Endothelial cell (in vitro differentiated cells): ENCODE data around the gene GRIK3. TPM values are rescaled to one million over a fixed set of nuclear protein-coding genes. Genes with fewer than 3 reads are reported as not detected.

ENCODE experiments used
- DNase-seq: peaks from one replicate; pipeline ENCODE4 v3.0.0; 2021; ENCODE audit warnings: low spot score
- H3K27ac Mint-ChIP-seq: one replicate; pipeline ENCODE4 v1.8.0; 2021; ENCODE audit warnings: mixed read lengths, inconsistent platforms; ENCODE audit not compliant: unreplicated experiment
- H3K27me3 Mint-ChIP-seq: one replicate; pipeline ENCODE4 v1.8.0; 2021; ENCODE audit warnings: mild to moderate bottlenecking, moderate library complexity, mixed read lengths, inconsistent platforms; ENCODE audit not compliant: unreplicated experiment
- H3K36me3 Mint-ChIP-seq: one replicate; pipeline ENCODE4 v1.8.0; 2021; ENCODE audit warnings: mild to moderate bottlenecking, low read depth, mixed read lengths, inconsistent platforms; ENCODE audit not compliant: unreplicated experiment
- H3K4me1 Mint-ChIP-seq: one replicate; pipeline ENCODE4 v1.8.0; 2021; ENCODE audit warnings: mild to moderate bottlenecking, mixed read lengths, inconsistent platforms; ENCODE audit not compliant: unreplicated experiment
- H3K4me3 Mint-ChIP-seq: one replicate; pipeline ENCODE4 v1.8.0; 2021; ENCODE audit warnings: mild to moderate bottlenecking, mixed read lengths, inconsistent platforms; ENCODE audit not compliant: unreplicated experiment
- H3K9me3 Mint-ChIP-seq: one replicate; pipeline ENCODE4 v1.8.0; 2021; ENCODE audit warnings: mixed read lengths, inconsistent platforms; ENCODE audit not compliant: unreplicated experiment
- CTCF ChIP-seq: fragments of 200-600 bp; sonication (generic); IDR thresholded peaks from one replicate; pipeline ENCODE4 v1.5.0; 2021; ENCODE audit warnings: antibody characterized with exemption; ENCODE audit not compliant: unreplicated experiment
- total RNA-seq: library from RNA; stranded (reverse); fragmentation: NEBNext Ultra II Directional; extraction: Animal tissue kit (Norgen Biotek cat#: 25700); gene quantifications from one replicate; pipeline ENCODE4 v1.2.1, GENCODE V29; 2021; ENCODE audit not compliant: unreplicated experiment

GRIK3 gene
- total RNA-seq, 1 donor from 2014 or later, result 0.05 TPM

- no peak for DNase-seq
Measured at GRCh38 chr1:37051346-37051745, 17.0 kb upstream of the GRIK3 start.

GRCh38 chr1:37047542-37047941 is 13.2 kb upstream of the GRIK3 start:
- no peak overlapping the region for H3K27ac Mint-ChIP-seq
- no peaks in the 10 kb centered on the region for H3K4me1 Mint-ChIP-seq
- TF ChIP-seq CTCF, result no peak
- DNase-seq, result no peak
- H3K27me3 Mint-ChIP-seq, result no peaks in the 10 kb centered on the region
- no peak overlapping the region for H3K4me3 Mint-ChIP-seq
- no peaks in the 10 kb centered on the region for H3K36me3 Mint-ChIP-seq
- no peaks in the 10 kb centered on the region for H3K9me3 Mint-ChIP-seq

More at GRCh38 chr1:37051346-37051745, 17.0 kb upstream of the GRIK3 start:
- Mint-ChIP-seq H3K9me3 (no peaks in the 10 kb centered on the region), H3K36me3 (no peaks in the 10 kb centered on the region), H3K4me3 (no peak overlapping the region), H3K27me3 (no peaks in the 10 kb centered on the region), H3K27ac (no peak overlapping the region), H3K4me1 (no peaks in the 10 kb centered on the region)
- no peak for TF ChIP-seq CTCF

- H3K4me1 Mint-ChIP-seq, result peaks cover 3% of the 10 kb centered on the region
- H3K27me3 Mint-ChIP-seq, result peaks cover 9% of the 10 kb centered on the region
- no peak for TF ChIP-seq CTCF
- DNase-seq, result no peak
- H3K36me3 Mint-ChIP-seq, result no peaks in the 10 kb centered on the region
- no peak overlapping the region for H3K4me3 Mint-ChIP-seq
- no peaks in the 10 kb centered on the region for H3K9me3 Mint-ChIP-seq
- no peak overlapping the region for H3K27ac Mint-ChIP-seq
Measured at GRCh38 chr1:37043101-37043500, 8.8 kb upstream of the GRIK3 start.

- DNase-seq, result no peak
- Mint-ChIP-seq H3K27me3 (peaks cover 9% of the 10 kb centered on the region), H3K4me1 (peaks cover 3% of the 10 kb centered on the region), H3K27ac (no peak overlapping the region), H3K36me3 (no peaks in the 10 kb centered on the region), H3K4me3 (no peak overlapping the region), H3K9me3 (no peaks in the 10 kb centered on the region)
- TF ChIP-seq CTCF, result no peak
Measured at GRCh38 chr1:37042506-37042905, 8.2 kb upstream of the GRIK3 start.

GRCh38 chr1:37041483-37041882 is 7.2 kb upstream of the GRIK3 start:
- Mint-ChIP-seq H3K27me3 (peaks cover 11% of the 10 kb centered on the region), H3K36me3 (no peaks in the 10 kb centered on the region), H3K4me1 (peaks cover 3% of the 10 kb centered on the region), H3K27ac (no peak overlapping the region), H3K9me3 (no peaks in the 10 kb centered on the region), H3K4me3 (no peak overlapping the region)
- DNase-seq, result no peak
- TF ChIP-seq CTCF, result no peak
